ENCODE data around the gene SMIM8.

SMIM8 gene

GRCh38 chr6:87378947-87379346, 56.6 kb downstream of the SMIM8 start:
- peak in 1 of 2 experiments; percentile 16 for DNase-seq (ENCODE audit: low read depth in 1 of 2, low spot score in 1 of 2)
- TF ChIP-seq SPI1 (IDR thresholded peaks at IDR 0.05; ENCODE audit: borderline replicate concordance, low read depth) (no peak), POLR2AphosphoS5 (IDR thresholded peaks at IDR 0.05; ENCODE audit: low read depth) (no peak), CTCF (IDR thresholded peaks at IDR 0.05; ENCODE audit: insufficient read depth, low read length) (no peak), GABPA (IDR thresholded peaks at IDR 0.05; ENCODE audit: low read depth) (no peak)
- TF ChIP-seq, protein P1, sequence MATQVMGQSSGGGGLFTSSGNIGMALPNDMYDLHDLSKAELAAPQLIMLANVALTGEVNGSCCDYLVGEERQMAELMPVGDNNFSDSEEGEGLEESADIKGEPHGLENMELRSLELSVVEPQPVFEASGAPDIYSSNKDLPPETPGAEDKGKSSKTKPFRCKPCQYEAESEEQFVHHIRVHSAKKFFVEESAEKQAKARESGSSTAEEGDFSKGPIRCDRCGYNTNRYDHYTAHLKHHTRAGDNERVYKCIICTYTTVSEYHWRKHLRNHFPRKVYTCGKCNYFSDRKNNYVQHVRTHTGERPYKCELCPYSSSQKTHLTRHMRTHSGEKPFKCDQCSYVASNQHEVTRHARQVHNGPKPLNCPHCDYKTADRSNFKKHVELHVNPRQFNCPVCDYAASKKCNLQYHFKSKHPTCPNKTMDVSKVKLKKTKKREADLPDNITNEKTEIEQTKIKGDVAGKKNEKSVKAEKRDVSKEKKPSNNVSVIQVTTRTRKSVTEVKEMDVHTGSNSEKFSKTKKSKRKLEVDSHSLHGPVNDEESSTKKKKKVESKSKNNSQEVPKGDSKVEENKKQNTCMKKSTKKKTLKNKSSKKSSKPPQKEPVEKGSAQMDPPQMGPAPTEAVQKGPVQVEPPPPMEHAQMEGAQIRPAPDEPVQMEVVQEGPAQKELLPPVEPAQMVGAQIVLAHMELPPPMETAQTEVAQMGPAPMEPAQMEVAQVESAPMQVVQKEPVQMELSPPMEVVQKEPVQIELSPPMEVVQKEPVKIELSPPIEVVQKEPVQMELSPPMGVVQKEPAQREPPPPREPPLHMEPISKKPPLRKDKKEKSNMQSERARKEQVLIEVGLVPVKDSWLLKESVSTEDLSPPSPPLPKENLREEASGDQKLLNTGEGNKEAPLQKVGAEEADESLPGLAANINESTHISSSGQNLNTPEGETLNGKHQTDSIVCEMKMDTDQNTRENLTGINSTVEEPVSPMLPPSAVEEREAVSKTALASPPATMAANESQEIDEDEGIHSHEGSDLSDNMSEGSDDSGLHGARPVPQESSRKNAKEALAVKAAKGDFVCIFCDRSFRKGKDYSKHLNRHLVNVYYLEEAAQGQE (IDR thresholded peaks at IDR 0.05; ENCODE audit: insufficient replicate concordance, low read depth): no peak
- Histone ChIP-seq H3K27ac (replicated peaks) (no peak overlapping the region), H3K27me3 (ENCODE audit: insufficient read depth, poor library complexity, severe bottlenecking) (no peaks in the 10 kb centered on the region), H3K4me3 (replicated peaks; ENCODE audit: insufficient read depth, low read length) (no peak overlapping the region)

- DNase-seq (ENCODE audit: low read depth in 1 of 2, low spot score in 1 of 2): no peak
- no peak overlapping the region for H3K4me3 ChIP-seq (replicated peaks; ENCODE audit: insufficient read depth, low read length)
- TF ChIP-seq, protein P1 (IDR thresholded peaks at IDR 0.05; ENCODE audit: insufficient replicate concordance, low read depth): no peak
- TF ChIP-seq GABPA (IDR thresholded peaks at IDR 0.05; ENCODE audit: low read depth) (no peak), POLR2AphosphoS5 (IDR thresholded peaks at IDR 0.05; ENCODE audit: low read depth) (no peak), CTCF (IDR thresholded peaks at IDR 0.05; ENCODE audit: insufficient read depth, low read length) (no peak), SPI1 (IDR thresholded peaks at IDR 0.05; ENCODE audit: borderline replicate concordance, low read depth) (no peak)
- no peaks in the 10 kb centered on the region for H3K27me3 ChIP-seq (ENCODE audit: insufficient read depth, poor library complexity, severe bottlenecking)
- H3K27ac ChIP-seq (replicated peaks): no peak overlapping the region
Measured at GRCh38 chr6:87382861-87383260, 60.5 kb downstream of the SMIM8 start.

DNA sequence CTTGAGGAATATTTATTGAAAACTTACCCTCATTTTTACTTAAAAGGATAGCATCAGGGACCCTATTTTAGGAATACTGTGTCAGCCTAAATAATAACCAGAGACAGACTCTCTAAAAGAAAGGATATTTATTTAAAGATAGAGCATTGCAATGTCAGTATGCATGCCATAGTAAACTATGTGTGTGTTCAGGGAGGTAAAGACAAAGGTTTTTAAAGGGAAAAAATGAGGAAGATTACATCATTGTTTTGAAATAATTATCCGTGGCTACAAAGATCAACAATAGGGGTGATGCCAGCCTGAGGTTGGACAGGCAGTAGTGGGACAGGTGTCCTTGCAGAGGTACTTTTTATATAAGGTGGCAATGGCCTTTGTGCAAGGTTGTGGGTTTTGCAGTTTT, 61.6 kb downstream of the SMIM8 start:
- TF ChIP-seq GABPA (IDR thresholded peaks at IDR 0.05; ENCODE audit: low read depth) (no peak), SPI1 (IDR thresholded peaks at IDR 0.05; ENCODE audit: borderline replicate concordance, low read depth) (no peak), CTCF (IDR thresholded peaks at IDR 0.05; ENCODE audit: insufficient read depth, low read length) (no peak), POLR2AphosphoS5 (IDR thresholded peaks at IDR 0.05; ENCODE audit: low read depth) (no peak)
- TF ChIP-seq, protein P1 (IDR thresholded peaks at IDR 0.05; ENCODE audit: insufficient replicate concordance, low read depth): no peak
- Histone ChIP-seq H3K4me3 (replicated peaks; ENCODE audit: insufficient read depth, low read length) (no peak overlapping the region), H3K27ac (replicated peaks) (no peak overlapping the region), H3K27me3 (ENCODE audit: insufficient read depth, poor library complexity, severe bottlenecking) (no peaks in the 10 kb centered on the region)
- DNase-seq (ENCODE audit: low read depth in 1 of 2, low spot score in 1 of 2): no peak
